ENCODE data around the gene DTX4.

DNA sequence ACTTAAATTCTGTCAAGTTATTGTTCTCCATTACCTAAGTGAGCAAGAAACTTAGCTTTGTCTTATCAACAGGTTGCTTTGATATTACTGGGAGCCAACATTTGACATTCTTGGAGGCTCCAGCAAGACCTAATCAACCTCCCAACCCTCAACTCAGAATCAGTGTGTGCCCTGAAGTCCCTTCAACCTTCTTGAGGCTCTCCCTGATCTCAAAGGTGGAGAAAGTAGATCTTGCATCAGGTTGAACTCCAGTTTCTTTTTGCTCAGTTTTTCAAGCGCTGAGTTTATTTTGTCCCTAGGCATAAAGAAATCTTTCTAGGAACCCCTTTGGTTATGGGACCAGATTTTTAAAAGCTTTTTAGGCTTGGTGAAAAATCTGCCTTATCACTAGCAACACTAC is 27.8 kb upstream of the DTX4 start:
- TF ChIP-seq, protein P1, sequence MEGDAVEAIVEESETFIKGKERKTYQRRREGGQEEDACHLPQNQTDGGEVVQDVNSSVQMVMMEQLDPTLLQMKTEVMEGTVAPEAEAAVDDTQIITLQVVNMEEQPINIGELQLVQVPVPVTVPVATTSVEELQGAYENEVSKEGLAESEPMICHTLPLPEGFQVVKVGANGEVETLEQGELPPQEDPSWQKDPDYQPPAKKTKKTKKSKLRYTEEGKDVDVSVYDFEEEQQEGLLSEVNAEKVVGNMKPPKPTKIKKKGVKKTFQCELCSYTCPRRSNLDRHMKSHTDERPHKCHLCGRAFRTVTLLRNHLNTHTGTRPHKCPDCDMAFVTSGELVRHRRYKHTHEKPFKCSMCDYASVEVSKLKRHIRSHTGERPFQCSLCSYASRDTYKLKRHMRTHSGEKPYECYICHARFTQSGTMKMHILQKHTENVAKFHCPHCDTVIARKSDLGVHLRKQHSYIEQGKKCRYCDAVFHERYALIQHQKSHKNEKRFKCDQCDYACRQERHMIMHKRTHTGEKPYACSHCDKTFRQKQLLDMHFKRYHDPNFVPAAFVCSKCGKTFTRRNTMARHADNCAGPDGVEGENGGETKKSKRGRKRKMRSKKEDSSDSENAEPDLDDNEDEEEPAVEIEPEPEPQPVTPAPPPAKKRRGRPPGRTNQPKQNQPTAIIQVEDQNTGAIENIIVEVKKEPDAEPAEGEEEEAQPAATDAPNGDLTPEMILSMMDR (IDR thresholded peaks at IDR 0.05): no peak
- no peak for TF ChIP-seq POLR2A (IDR thresholded peaks at IDR 0.05)

Data from thyroid gland (tissue), 4 donors.